K562 (cell line): ENCODE results near the gene HINT2. TPM values are rescaled to one million over a fixed set of nuclear protein-coding genes. Genes with fewer than 3 reads are reported as not detected.

Experiments used
- ATAC-seq: fragments of 200-7000 bp; cut with Tn5 transposase; 3 replicates; pipeline ENCODE4 v1.9.1; 2020; ENCODE audit warnings: moderate library complexity
- BruUV-seq: library from RNA; stranded (reverse); fragments of 400-500 nt; replicated peaks from 2 replicates; lab custom pipeline; 2021; lab: Mats Ljungman, UMichigan
- CTCF ChIA-PET: fragments of 300-600 bp; formaldehyde crosslinking; extraction: SDS; loops from one replicate; lab custom pipeline; 2021; ENCODE audit warnings: low intra/inter-chr PET ratio; lab: Yijun Ruan, JAX
- POLR2A ChIA-PET: fragments of 300-600, 350-650 bp; sonication (Branson Sonifier 250); formaldehyde crosslinking; extraction: SDS; loops from one replicate; lab custom pipeline; 2021; ENCODE audit warnings: antibody characterized with exemption, inconsistent platforms; lab: Yijun Ruan, JAX
- DNase-seq, 4 experiments: peaks; one replicate each; pipeline versions ENCODE4 v3.0.0 to v3.0.0-alpha.2; 2011 to 2018; ENCODE audit warnings: low spot score in 3 of 4, mixed read lengths in 3 of 4; ENCODE audit errors: extremely low read depth in 1 of 4
- FAIRE-seq: peaks from 2 replicates; lab custom pipeline; 2011; peaks lifted over from hg19 to GRCh38; lab: Jason Lieb, UNC
- H2AFZ ChIP-seq: 2 replicates; pipeline ENCODE4 v1.6.0; 2011; ENCODE audit warnings: low read depth, low read length, control low read depth, inconsistent platforms
- H3K27ac ChIP-seq: fragments of 200-600 bp; 3 replicates; pipeline ENCODE4 v1.8.0; 2011; ENCODE audit warnings: low read depth, mild to moderate bottlenecking, control low read depth, inconsistent platforms, low read length, moderate library complexity, mixed read lengths; ENCODE audit errors: extremely low read depth
- H3K27me3 ChIP-seq, 2 experiments: fragments of 300-600 bp in 1 of 2; 2 replicates in 1 of 2; 3 replicates in 1 of 2; pipeline versions ENCODE4 v1.6.0 to v1.8.0; 2011; ENCODE audit warnings: inconsistent platforms in 2 of 2, low read length in 2 of 2, mild to moderate bottlenecking in 1 of 2, mixed read lengths in 1 of 2, moderate library complexity in 1 of 2; ENCODE audit not compliant: control insufficient read depth in 2 of 2, insufficient read depth in 2 of 2
- H3K36me3 ChIP-seq: fragments of 300-600 bp; 3 replicates; pipeline ENCODE4 v1.8.0; 2011; ENCODE audit warnings: mild to moderate bottlenecking, low read length, inconsistent platforms; ENCODE audit not compliant: control insufficient read depth, insufficient read depth
- H3K4me1 ChIP-seq, 2 experiments: fragments of 200-600 bp in 1 of 2; replicated peaks in 1 of 2; 2 replicates in 1 of 2; 3 replicates in 1 of 2; pipeline versions ENCODE4 v1.5.1 to v1.8.0; 2011; ENCODE audit warnings: inconsistent platforms in 2 of 2, low read length in 2 of 2, mild to moderate bottlenecking in 1 of 2, mixed read lengths in 1 of 2, moderate library complexity in 1 of 2; ENCODE audit not compliant: control insufficient read depth in 2 of 2, insufficient read depth in 2 of 2
- H3K4me2 ChIP-seq: 2 replicates; pipeline ENCODE4 v1.6.1; 2011; ENCODE audit warnings: low read length, control low read depth, inconsistent platforms, mixed read lengths; ENCODE audit not compliant: insufficient read depth
- H3K4me3 ChIP-seq: fragments of 200-600 bp; sonication (generic), shearing (Covaris generic); 2 replicates; pipeline ENCODE4 v1.5.1; 2016; ENCODE audit warnings: control low read depth, inconsistent platforms
- H3K79me2 ChIP-seq: fragments of 200-600 bp; 3 replicates; pipeline ENCODE4 v1.8.0; 2011; ENCODE audit warnings: low read length, inconsistent platforms; ENCODE audit not compliant: control insufficient read depth, insufficient read depth
- H3K9ac ChIP-seq, 2 experiments: 2 replicates each; pipeline versions ENCODE4 v1.6.0 to v1.6.1; 2011; ENCODE audit warnings: low read depth in 2 of 2, low read length in 2 of 2, control low read depth in 1 of 2, inconsistent platforms in 1 of 2, mild to moderate bottlenecking in 1 of 2, mixed read lengths in 1 of 2; ENCODE audit not compliant: insufficient read depth in 1 of 2
- H3K9me1 ChIP-seq: one replicate; pipeline ENCODE4 v1.6.0; 2011; ENCODE audit warnings: inconsistent platforms, mild to moderate bottlenecking, low read length, moderate library complexity; ENCODE audit not compliant: control insufficient read depth, insufficient read depth
- H3K9me3 ChIP-seq: replicated peaks from 2 replicates; pipeline ENCODE4 v1.5.1; 2011; ENCODE audit warnings: low read depth, low read length, inconsistent platforms; ENCODE audit not compliant: control insufficient read depth, insufficient read depth
- H4K20me1 ChIP-seq: replicated peaks from 2 replicates; pipeline ENCODE4 v1.6.1; 2011; ENCODE audit warnings: low read length, inconsistent platforms, mixed read lengths; ENCODE audit not compliant: control insufficient read depth, insufficient read depth
- GABPB2 ChIP-seq: fragments of 250-450 bp; sonication (Bioruptor Pico); conservative IDR thresholded peaks from 2 replicates; pipeline ENCODE4 v1.5.1; 2021; ENCODE audit warnings: mild to moderate bottlenecking
- PHB ChIP-seq: fragments of 250-450 bp; sonication (Bioruptor Pico); IDR thresholded peaks from 2 replicates; pipeline ENCODE4 v1.5.0; 2021
- RHOXF2B ChIP-seq: fragments of 250-450 bp; sonication (Bioruptor Pico); conservative IDR thresholded peaks from 2 replicates; pipeline ENCODE4 v1.5.1; 2021
- SPI1 ChIP-seq: IDR thresholded peaks from 2 replicates; pipeline ENCODE4 v1.6.1; 2011; ENCODE audit warnings: low read depth, low read length, control low read depth, borderline replicate concordance
- TARDBP ChIP-seq: fragments of 450-650 bp; IDR thresholded peaks from 2 replicates; pipeline ENCODE4 v1.6.1; 2016
- ZBTB5 ChIP-seq: fragments of 450-650 bp; IDR thresholded peaks from 2 replicates; pipeline ENCODE4 v1.6.1; 2017; ENCODE audit warnings: antibody characterized with exemption
- ZC3H4 ChIP-seq: sonication (generic); formaldehyde crosslinking; IDR thresholded peaks from 2 replicates; pipeline ENCODE4 v1.9.0; 2021; ENCODE audit warnings: missing genetic modification reagents, borderline replicate concordance
- ZNF212 ChIP-seq: fragments of 450-650 bp; formaldehyde crosslinking; IDR thresholded peaks from 2 replicates; pipeline ENCODE4 v1.4.0; 2020; ENCODE audit warnings: mild to moderate bottlenecking
- ZNF384 ChIP-seq: IDR thresholded peaks from 2 replicates; pipeline ENCODE4 v1.6.1; 2012; ENCODE audit warnings: low read depth, low read length, improper control_type of control experiment
- ZNF79 ChIP-seq: fragments of 250-450 bp; sonication (Bioruptor Pico); IDR thresholded peaks from 2 replicates; pipeline ENCODE4 v1.4.0; 2020; ENCODE audit warnings: low read depth, mild to moderate bottlenecking, moderate library complexity
- WGBS: fragments of 100-300 bp; shearing (Covaris generic); methylation state at CpG from one replicate; pipeline ENCODE4 v1.1.6; 2016; ENCODE audit warnings: low coverage, mixed read lengths; ENCODE audit not compliant: insufficient coverage; ENCODE audit errors: missing lambda C conversion rate; 5-methylcytosine and 5-hydroxymethylcytosine counted together
- in situ Hi-C: fragments of 300-500 bp; cut with MboI; formaldehyde crosslinking; loops from 4 replicates; pipeline ENCODE4 v1.15.0; 2018; ENCODE audit warnings: inconsistent platforms, mixed read lengths
- intact Hi-C: fragments of 100-400 bp; cut with micrococcal nuclease; formaldehyde crosslinking; loops from 2 replicates; pipeline ENCODE4 v1.14.2; 2022
- polyA plus RNA-seq, 8 experiments: library from polyadenylated mRNA; depleted of rRNA in 4 of 8; stranded (reverse) in 5 of 8; unstranded in 3 of 8; fragments of >200 nt; fragmentation: Nextera tagmentation in 2 of 8; fragmentation: Illumina TruSeq in 1 of 8; extraction: Ambion mirVana in 2 of 8; extraction: Trizol in 1 of 8; gene quantifications; 2 replicates each; pipeline versions ENCODE4 v1.2.1 to v1.2.3, GENCODE V29; 2011 to 2014; ENCODE audit warnings: inconsistent platforms in 1 of 8, missing spikeins in 1 of 8
- total RNA-seq, 7 experiments: library from RNA; depleted of rRNA in 6 of 7; stranded (reverse); fragments of >200 nt in 6 of 7; fragmentation: Illumina TruSeq in 2 of 7; extraction: Trizol in 2 of 7; gene quantifications; 2 replicates each; pipeline versions ENCODE4 v1.2.1 to v1.2.3, GENCODE V29; 2011 to 2021; ENCODE audit warnings: low replicate concordance in 1 of 7
- TF ChIP-seq, protein P1 (sequence below): fragments of 250-450 bp; sonication (Bioruptor Pico); IDR thresholded peaks from 2 replicates; pipeline ENCODE4 v1.9.0; 2021; ENCODE audit warnings: mild to moderate bottlenecking

The HINT2 gene
- total and polyA plus RNA-seq, 9 of the 15 experiments (the other 6 are each of a cell fraction or from before 2014, with no cell fraction given), result 5.6 to 44.1 (median 27.9) TPM

GRCh38 chr9:35858458-35858857, 43.6 kb upstream of the HINT2 start (continued):
- TF ChIP-seq, protein P1, sequence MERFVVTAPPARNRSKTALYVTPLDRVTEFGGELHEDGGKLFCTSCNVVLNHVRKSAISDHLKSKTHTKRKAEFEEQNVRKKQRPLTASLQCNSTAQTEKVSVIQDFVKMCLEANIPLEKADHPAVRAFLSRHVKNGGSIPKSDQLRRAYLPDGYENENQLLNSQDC (CRISPR knock-in tag), result no peak
- TF ChIP-seq ZNF212 (CRISPR knock-in tag), result no peak
- TF ChIP-seq, all 486 proteins: peak for 0

DNA sequence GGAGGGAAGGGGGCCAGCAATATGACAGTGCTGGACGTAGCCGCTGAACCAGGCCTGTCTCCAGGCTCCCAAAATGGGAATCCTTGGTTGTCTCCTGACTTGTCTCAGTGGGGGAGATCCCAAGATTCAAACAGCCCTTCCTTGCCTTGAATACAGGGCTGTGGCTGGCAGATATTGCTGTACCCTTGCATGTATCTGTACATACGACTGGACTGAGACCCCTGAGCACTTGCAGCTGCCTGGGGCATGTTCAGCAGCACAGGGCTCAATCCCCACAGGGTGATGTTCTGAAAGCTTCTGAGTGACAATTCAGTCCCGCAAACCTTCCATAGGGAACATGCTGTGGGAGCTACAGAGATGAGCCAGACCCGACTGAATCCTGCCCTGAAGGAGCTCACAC, 42.0 kb upstream of the HINT2 start:
- no peak for FAIRE-seq
- no peaks in the 10 kb centered on the region for H4K20me1 ChIP-seq
- H3K9me3 ChIP-seq, result no peaks in the 10 kb centered on the region
- no peak for ATAC-seq
- H2AFZ ChIP-seq, result no peak overlapping the region
- intact Hi-C loops (no loop called here), in situ Hi-C loops (no loop called here)
- no peak overlapping the region for H3K9ac ChIP-seq
- no peak for TF ChIP-seq TARDBP
- TF ChIP-seq GABPB2 (CRISPR knock-in tag), result no peak
- no peak for TF ChIP-seq ZNF384
- TF ChIP-seq ZBTB5, result no peak
- no peak for TF ChIP-seq ZNF79
- TF ChIP-seq SPI1, result no peak
- no peak for TF ChIP-seq ZC3H4 (CRISPR knock-in tag)
- no peak for TF ChIP-seq PHB (CRISPR knock-in tag)
- no peak for TF ChIP-seq RHOXF2B
- DNase-seq, result no peak
- no peaks in the 10 kb centered on the region for H3K36me3 ChIP-seq
- H3K79me2 ChIP-seq, result no peaks in the 10 kb centered on the region
- WGBS, result 0% methylated on average over 4 of the region's 5 CpGs
- H3K27me3 ChIP-seq, result peaks cover 16 to 76% of the 10 kb centered on the region in 2 experiments
- H3K4me1 ChIP-seq, result no peaks in the 10 kb centered on the region
- no peak overlapping the region for H3K27ac ChIP-seq
- POLR2A ChIA-PET, result interaction anchor here (0.9 kb wide), 1 partner anchor 11 kb away, joined by 3 read pairs; no protein-coding TSS in a partner anchor
- no peaks in the 10 kb centered on the region for H3K9me1 ChIP-seq
- no peak overlapping the region for H3K4me2 ChIP-seq
- BruUV-seq, result no TSS peak
- H3K4me3 ChIP-seq, result no peak overlapping the region
- CTCF ChIA-PET, result no interaction called here
